HL-60 (cell line): ENCODE results near the gene RAP1GAP.

Experiments
- GABPA ChIP-seq: IDR thresholded peaks from 2 replicates; pipeline ENCODE4 v1.6.1; 2012; ENCODE audit warnings: low read depth
- POLR2AphosphoS5 ChIP-seq: IDR thresholded peaks from 2 replicates; pipeline ENCODE4 v1.6.1; 2012; ENCODE audit warnings: low read depth
- TF ChIP-seq, protein P1 (sequence below): IDR thresholded peaks from one replicate; pipeline ENCODE4 v1.5.1; 2011; ENCODE audit warnings: low read length, control low read depth, inconsistent platforms; ENCODE audit not compliant: insufficient read depth

DNA sequence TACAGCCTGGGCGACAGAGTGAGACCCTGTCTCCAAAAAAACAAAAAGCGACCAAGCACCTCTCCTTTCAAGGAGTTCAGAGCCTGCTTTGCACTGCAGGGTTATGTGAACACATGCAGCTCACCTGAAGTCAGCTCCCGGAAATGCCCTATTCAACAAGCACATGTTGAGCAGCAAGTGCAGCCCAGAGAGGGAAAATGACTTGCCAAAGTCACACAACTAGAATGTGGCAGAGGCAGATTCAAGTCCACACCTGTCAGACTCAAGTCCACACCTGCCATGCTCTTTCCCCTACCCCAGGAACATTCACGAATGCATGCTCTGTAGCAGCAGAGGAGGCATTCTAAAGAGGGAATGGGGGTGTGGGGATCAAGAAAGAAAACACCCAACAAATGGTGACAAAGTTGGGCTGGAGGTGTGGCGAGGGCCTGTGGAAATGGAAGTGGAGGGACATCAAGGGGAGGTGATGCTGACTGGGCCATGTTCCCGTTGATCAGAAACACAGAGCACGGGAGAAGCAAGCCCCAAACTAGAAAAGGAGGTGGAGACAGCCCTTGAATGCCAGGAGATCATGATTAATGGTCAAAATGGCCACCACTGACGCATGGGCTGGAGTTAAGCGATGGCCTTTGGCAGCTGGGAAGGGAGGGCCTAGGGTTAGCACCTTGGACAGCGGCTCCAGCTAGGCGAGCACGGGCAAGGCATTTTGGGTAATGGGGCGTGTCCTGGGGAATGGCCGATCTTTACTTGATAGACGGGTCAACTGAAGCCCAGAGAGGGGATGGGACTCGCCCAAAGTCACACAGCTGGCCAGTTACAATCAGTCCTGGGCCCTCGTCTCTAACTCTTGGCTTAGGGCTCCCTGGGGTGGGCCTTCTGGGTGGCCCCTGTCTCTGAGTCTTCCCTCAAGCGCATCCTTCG, 21.5 kb downstream of the RAP1GAP start:
- TF ChIP-seq, protein P1, sequence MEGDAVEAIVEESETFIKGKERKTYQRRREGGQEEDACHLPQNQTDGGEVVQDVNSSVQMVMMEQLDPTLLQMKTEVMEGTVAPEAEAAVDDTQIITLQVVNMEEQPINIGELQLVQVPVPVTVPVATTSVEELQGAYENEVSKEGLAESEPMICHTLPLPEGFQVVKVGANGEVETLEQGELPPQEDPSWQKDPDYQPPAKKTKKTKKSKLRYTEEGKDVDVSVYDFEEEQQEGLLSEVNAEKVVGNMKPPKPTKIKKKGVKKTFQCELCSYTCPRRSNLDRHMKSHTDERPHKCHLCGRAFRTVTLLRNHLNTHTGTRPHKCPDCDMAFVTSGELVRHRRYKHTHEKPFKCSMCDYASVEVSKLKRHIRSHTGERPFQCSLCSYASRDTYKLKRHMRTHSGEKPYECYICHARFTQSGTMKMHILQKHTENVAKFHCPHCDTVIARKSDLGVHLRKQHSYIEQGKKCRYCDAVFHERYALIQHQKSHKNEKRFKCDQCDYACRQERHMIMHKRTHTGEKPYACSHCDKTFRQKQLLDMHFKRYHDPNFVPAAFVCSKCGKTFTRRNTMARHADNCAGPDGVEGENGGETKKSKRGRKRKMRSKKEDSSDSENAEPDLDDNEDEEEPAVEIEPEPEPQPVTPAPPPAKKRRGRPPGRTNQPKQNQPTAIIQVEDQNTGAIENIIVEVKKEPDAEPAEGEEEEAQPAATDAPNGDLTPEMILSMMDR = no peak
- no peak for TF ChIP-seq GABPA
- TF ChIP-seq POLR2AphosphoS5 = no peak
